HepG2 (cell line): Measurements from ENCODE around the gene FN1. TPM values are rescaled to one million over a fixed set of nuclear protein-coding genes. Genes with fewer than 3 reads are reported as not detected.

Source experiments
- BORCS8-MEF2B ChIP-seq: sonication (generic); formaldehyde crosslinking; IDR thresholded peaks from 2 replicates; pipeline ENCODE4 v1.8.0; 2022; ENCODE audit warnings: mild to moderate bottlenecking, missing genetic modification reagents
- FOXC1 ChIP-seq: sonication (generic); formaldehyde crosslinking; IDR thresholded peaks from 2 replicates; pipeline ENCODE4 v1.8.0; 2022; ENCODE audit warnings: mild to moderate bottlenecking, missing genetic modification reagents, borderline replicate concordance
- GATA4 ChIP-seq: sonication (generic); IDR thresholded peaks from 2 replicates; pipeline ENCODE4 v1.6.1; 2016; ENCODE audit warnings: antibody characterized with exemption, low read depth, borderline replicate concordance
- MAFF ChIP-seq: IDR thresholded peaks from 2 replicates; pipeline ENCODE4 v1.6.1; 2011; ENCODE audit warnings: low read depth, low read length, improper control_type of control experiment
- POLR2AphosphoS2 ChIP-seq: IDR thresholded peaks from 2 replicates; pipeline ENCODE4 v1.6.1; 2011; ENCODE audit warnings: low read depth, low read length, improper control_type of control experiment
- SKI ChIP-seq: fragments of 450-650 bp; IDR thresholded peaks from one replicate; pipeline ENCODE4 v1.6.1; 2018; ENCODE audit warnings: mild to moderate bottlenecking; ENCODE audit not compliant: partially characterized antibody
- SRSF9 ChIP-seq: fragments of 200-400 bp; formaldehyde crosslinking; IDR thresholded peaks from 2 replicates; pipeline ENCODE4 v1.6.1; 2018; ENCODE audit warnings: borderline replicate concordance, mild to moderate bottlenecking, low read depth, low read length; ENCODE audit not compliant: insufficient read depth, poor library complexity, severe bottlenecking
- ZBTB20 ChIP-seq: sonication (generic); formaldehyde crosslinking; IDR thresholded peaks from 2 replicates; pipeline ENCODE4 v1.8.1; 2023; ENCODE audit warnings: missing genetic modification reagents, low read depth, mild to moderate bottlenecking, borderline replicate concordance
- ZFY ChIP-seq: sonication (generic); formaldehyde crosslinking; IDR thresholded peaks from 2 replicates; pipeline ENCODE4 v1.4.0; 2020; ENCODE audit warnings: missing genetic modification reagents
- ZNF225 ChIP-seq: sonication (generic); formaldehyde crosslinking; IDR thresholded peaks from 2 replicates; pipeline ENCODE4 v1.4.0; 2020; ENCODE audit warnings: mild to moderate bottlenecking, missing genetic modification reagents
- ZNF230 ChIP-seq: sonication (generic); formaldehyde crosslinking; IDR thresholded peaks from 2 replicates; pipeline ENCODE4 v1.4.0; 2020; ENCODE audit warnings: mild to moderate bottlenecking, missing genetic modification reagents
- ZNF24 ChIP-seq: fragments of 450-650 bp; IDR thresholded peaks from 2 replicates; pipeline ENCODE4 v1.6.1; 2017; ENCODE audit warnings: antibody characterized with exemption, mild to moderate bottlenecking
- ZNF547 ChIP-seq: sonication (generic); formaldehyde crosslinking; IDR thresholded peaks from 2 replicates; pipeline ENCODE4 v1.5.1; 2020; ENCODE audit warnings: mild to moderate bottlenecking, missing genetic modification reagents
- ZNF572 ChIP-seq: sonication (generic); formaldehyde crosslinking; IDR thresholded peaks from 2 replicates; pipeline ENCODE4 v1.5.1; 2020; ENCODE audit warnings: mild to moderate bottlenecking, missing genetic modification reagents
- ZNF660 ChIP-seq: sonication (generic); formaldehyde crosslinking; IDR thresholded peaks from 2 replicates; pipeline ENCODE4 v1.5.1; 2020; ENCODE audit warnings: mild to moderate bottlenecking, low read depth, missing genetic modification reagents, borderline replicate concordance
- polyA plus RNA-seq, 8 experiments: library from polyadenylated mRNA; depleted of rRNA in 3 of 8; stranded (reverse) in 7 of 8; unstranded in 1 of 8; fragments of >200 nt; fragmentation: Illumina TruSeq in 4 of 8; extraction: Trizol in 4 of 8; gene quantifications; 2 replicates each; pipeline versions ENCODE4 v1.2.1 to v1.2.3, GENCODE V29; 2011 to 2016; ENCODE audit warnings: low read depth in 4 of 8, missing spikeins in 1 of 8, mixed read lengths in 1 of 8; ENCODE audit not compliant: insufficient read depth in 1 of 8
- total RNA-seq, 5 experiments: library from RNA; depleted of rRNA; stranded (reverse); fragments of >200 nt; fragmentation: Illumina TruSeq; extraction: Trizol; gene quantifications; 2 replicates each; pipeline ENCODE4 v1.2.3, GENCODE V29; 2016; ENCODE audit warnings: low read depth in 1 of 5
- TF ChIP-seq, protein P1 (sequence below): sonication (generic); formaldehyde crosslinking; IDR thresholded peaks from 2 replicates; pipeline ENCODE4 v1.4.0; 2020; ENCODE audit warnings: mild to moderate bottlenecking, missing genetic modification reagents
- TF ChIP-seq, protein P2 (sequence below): sonication (generic); formaldehyde crosslinking; IDR thresholded peaks from 2 replicates; pipeline ENCODE4 v1.9.0; 2021; ENCODE audit warnings: mild to moderate bottlenecking, missing genetic modification reagents
- TF ChIP-seq, protein P3 (sequence below): sonication (generic); formaldehyde crosslinking; IDR thresholded peaks from 2 replicates; pipeline ENCODE4 v1.5.0; 2020; ENCODE audit warnings: missing genetic modification reagents

Gene FN1
- total and polyA plus RNA-seq, 2 of the 13 experiments (the other 11 are each of a cell fraction or from before 2014, with no cell fraction given): 1,847 to 6,471 TPM

DNA sequence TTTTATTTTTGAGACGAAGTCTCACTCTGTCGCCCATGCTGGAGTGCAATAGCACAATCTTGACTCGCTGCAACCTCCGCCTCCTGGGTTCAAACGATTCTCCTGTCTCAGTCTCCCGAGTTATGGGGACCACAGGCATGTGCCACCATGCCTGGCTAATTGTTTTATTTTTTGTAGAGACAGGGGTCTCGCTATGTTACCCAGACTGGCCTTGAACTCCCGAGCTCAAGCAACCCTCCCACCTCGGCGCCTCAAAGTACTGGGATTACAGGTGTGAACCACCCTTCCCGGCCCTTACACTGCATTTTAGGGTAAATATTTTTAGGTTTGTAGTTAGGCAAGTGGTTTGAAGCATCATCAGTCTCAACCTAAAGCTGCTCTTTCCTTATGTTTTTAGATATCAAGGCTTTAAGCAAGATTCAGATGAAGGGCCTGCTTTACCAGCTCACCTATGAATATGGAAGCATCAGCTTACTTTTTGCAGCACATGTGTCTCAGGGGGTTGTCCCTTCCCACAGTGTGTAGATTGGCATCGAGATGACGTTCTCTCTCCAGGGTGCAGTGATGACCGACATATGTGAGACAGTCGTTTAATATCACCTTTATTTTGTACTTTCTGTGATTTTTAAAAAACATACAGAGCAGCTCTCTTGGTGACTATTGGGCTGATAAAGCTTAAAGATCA, 76.8 kb downstream of the FN1 start (continued):
- TF ChIP-seq POLR2AphosphoS2 (peak; percentile 97), FOXC1 (no peak), ZBTB20 (CRISPR knock-in tag) (no peak), ZNF225 (CRISPR knock-in tag) (no peak), ZNF572 (no peak), GATA4 (no peak), ZNF24 (no peak), ZNF547 (CRISPR knock-in tag) (peak; percentile 35; the same call in 1 of the 2 replicates), BORCS8-MEF2B (peak; percentile 59; the same call in 1 of the 2 replicates), ZFY (CRISPR knock-in tag) (no peak), SKI (no peak), SRSF9 (no peak), MAFF (no peak), ZNF660 (CRISPR knock-in tag) (no peak), ZNF230 (no peak)
- TF ChIP-seq, protein P1, sequence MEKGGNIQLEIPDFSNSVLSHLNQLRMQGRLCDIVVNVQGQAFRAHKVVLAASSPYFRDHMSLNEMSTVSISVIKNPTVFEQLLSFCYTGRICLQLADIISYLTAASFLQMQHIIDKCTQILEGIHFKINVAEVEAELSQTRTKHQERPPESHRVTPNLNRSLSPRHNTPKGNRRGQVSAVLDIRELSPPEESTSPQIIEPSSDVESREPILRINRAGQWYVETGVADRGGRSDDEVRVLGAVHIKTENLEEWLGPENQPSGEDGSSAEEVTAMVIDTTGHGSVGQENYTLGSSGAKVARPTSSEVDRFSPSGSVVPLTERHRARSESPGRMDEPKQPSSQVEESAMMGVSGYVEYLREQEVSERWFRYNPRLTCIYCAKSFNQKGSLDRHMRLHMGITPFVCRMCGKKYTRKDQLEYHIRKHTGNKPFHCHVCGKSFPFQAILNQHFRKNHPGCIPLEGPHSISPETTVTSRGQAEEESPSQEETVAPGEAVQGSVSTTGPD (CRISPR knock-in tag): no peak
- TF ChIP-seq, protein P2, sequence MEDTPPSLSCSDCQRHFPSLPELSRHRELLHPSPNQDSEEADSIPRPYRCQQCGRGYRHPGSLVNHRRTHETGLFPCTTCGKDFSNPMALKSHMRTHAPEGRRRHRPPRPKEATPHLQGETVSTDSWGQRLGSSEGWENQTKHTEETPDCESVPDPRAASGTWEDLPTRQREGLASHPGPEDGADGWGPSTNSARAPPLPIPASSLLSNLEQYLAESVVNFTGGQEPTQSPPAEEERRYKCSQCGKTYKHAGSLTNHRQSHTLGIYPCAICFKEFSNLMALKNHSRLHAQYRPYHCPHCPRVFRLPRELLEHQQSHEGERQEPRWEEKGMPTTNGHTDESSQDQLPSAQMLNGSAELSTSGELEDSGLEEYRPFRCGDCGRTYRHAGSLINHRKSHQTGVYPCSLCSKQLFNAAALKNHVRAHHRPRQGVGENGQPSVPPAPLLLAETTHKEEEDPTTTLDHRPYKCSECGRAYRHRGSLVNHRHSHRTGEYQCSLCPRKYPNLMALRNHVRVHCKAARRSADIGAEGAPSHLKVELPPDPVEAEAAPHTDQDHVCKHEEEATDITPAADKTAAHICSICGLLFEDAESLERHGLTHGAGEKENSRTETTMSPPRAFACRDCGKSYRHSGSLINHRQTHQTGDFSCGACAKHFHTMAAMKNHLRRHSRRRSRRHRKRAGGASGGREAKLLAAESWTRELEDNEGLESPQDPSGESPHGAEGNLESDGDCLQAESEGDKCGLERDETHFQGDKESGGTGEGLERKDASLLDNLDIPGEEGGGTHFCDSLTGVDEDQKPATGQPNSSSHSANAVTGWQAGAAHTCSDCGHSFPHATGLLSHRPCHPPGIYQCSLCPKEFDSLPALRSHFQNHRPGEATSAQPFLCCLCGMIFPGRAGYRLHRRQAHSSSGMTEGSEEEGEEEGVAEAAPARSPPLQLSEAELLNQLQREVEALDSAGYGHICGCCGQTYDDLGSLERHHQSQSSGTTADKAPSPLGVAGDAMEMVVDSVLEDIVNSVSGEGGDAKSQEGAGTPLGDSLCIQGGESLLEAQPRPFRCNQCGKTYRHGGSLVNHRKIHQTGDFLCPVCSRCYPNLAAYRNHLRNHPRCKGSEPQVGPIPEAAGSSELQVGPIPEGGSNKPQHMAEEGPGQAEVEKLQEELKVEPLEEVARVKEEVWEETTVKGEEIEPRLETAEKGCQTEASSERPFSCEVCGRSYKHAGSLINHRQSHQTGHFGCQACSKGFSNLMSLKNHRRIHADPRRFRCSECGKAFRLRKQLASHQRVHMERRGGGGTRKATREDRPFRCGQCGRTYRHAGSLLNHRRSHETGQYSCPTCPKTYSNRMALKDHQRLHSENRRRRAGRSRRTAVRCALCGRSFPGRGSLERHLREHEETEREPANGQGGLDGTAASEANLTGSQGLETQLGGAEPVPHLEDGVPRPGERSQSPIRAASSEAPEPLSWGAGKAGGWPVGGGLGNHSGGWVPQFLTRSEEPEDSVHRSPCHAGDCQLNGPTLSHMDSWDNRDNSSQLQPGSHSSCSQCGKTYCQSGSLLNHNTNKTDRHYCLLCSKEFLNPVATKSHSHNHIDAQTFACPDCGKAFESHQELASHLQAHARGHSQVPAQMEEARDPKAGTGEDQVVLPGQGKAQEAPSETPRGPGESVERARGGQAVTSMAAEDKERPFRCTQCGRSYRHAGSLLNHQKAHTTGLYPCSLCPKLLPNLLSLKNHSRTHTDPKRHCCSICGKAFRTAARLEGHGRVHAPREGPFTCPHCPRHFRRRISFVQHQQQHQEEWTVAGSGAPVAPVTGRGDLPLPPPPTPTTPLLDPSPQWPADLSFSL (CRISPR knock-in tag): no peak
- TF ChIP-seq, protein P3, sequence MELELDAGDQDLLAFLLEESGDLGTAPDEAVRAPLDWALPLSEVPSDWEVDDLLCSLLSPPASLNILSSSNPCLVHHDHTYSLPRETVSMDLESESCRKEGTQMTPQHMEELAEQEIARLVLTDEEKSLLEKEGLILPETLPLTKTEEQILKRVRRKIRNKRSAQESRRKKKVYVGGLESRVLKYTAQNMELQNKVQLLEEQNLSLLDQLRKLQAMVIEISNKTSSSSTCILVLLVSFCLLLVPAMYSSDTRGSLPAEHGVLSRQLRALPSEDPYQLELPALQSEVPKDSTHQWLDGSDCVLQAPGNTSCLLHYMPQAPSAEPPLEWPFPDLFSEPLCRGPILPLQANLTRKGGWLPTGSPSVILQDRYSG (CRISPR knock-in tag): no peak
